GM12878 (cell line): Measurements from ENCODE around the gene HEXA. TPM values are rescaled to one million over a fixed set of nuclear protein-coding genes. Genes with fewer than 3 reads are reported as not detected.

Source experiments
- ATAC-seq: fragments of 200-7000 bp; cut with Tn5 transposase; 3 replicates; pipeline ENCODE4 v1.9.1; 2020; ENCODE audit warnings: mild to moderate bottlenecking, moderate library complexity
- BruUV-seq: library from RNA; stranded (reverse); fragments of 400-500 nt; replicated peaks from 2 replicates; lab custom pipeline; 2021; lab: Mats Ljungman, UMichigan
- CTCF ChIA-PET: fragments of 300-600 bp; sonication (Branson Sonifier 250); formaldehyde crosslinking; extraction: SDS; loops from one replicate; lab custom pipeline; 2021; ENCODE audit warnings: inconsistent platforms; lab: Yijun Ruan, JAX
- POLR2A ChIA-PET: fragments of 350-600 bp; formaldehyde crosslinking; extraction: SDS; loops from one replicate; lab custom pipeline; 2021; ENCODE audit warnings: inconsistent platforms; lab: Charles Lee
- RAD21 ChIA-PET: fragments of 300-600 bp; sonication (Branson Sonifier 250); formaldehyde crosslinking; loops from one replicate; lab custom pipeline; 2023; ENCODE audit warnings: antibody characterized with exemption; ENCODE audit not compliant: unreplicated experiment; lab: Charles Lee
- SMC1A ChIA-PET: fragments of 300-600 bp; sonication (Branson Sonifier 250); formaldehyde crosslinking; loops from one replicate; lab custom pipeline; 2023; ENCODE audit not compliant: unreplicated experiment, uncharacterized antibody; lab: Charles Lee
- DNase-seq: peaks from one replicate; pipeline ENCODE4 v3.0.0-alpha.2; 2011; ENCODE audit warnings: low read depth, low spot score
- FAIRE-seq: peaks from 3 replicates; lab custom pipeline; 2011; peaks lifted over from hg19 to GRCh38; lab: Jason Lieb, UNC
- H2AFZ ChIP-seq: 2 replicates; pipeline ENCODE4 v1.6.0; 2011; ENCODE audit warnings: low read depth, low read length, control low read depth; ENCODE audit not compliant: control insufficient read depth
- H3K27ac ChIP-seq: 2 replicates; pipeline ENCODE4 v1.5.1; 2011; ENCODE audit warnings: control low read depth; ENCODE audit not compliant: control insufficient read depth, insufficient read depth
- H3K27me3 ChIP-seq, 2 experiments: replicated peaks in 1 of 2; 2 replicates each; pipeline versions ENCODE4 v1.6.0 to v1.6.1; 2011; ENCODE audit warnings: low read length in 1 of 2; ENCODE audit not compliant: control insufficient read depth in 2 of 2, insufficient read depth in 2 of 2
- H3K36me3 ChIP-seq, 2 experiments: 2 replicates each; pipeline ENCODE4 v1.5.1; 2011; ENCODE audit warnings: low read length in 1 of 2; ENCODE audit not compliant: control insufficient read depth in 2 of 2, insufficient read depth in 2 of 2
- H3K4me1 ChIP-seq: 2 replicates; pipeline ENCODE4 v1.6.1; 2011; ENCODE audit warnings: mild to moderate bottlenecking, low read length, moderate library complexity, mixed read lengths; ENCODE audit not compliant: control insufficient read depth, insufficient read depth
- H3K4me2 ChIP-seq: 2 replicates; pipeline ENCODE4 v1.6.0; 2011; ENCODE audit warnings: control low read depth; ENCODE audit not compliant: control insufficient read depth, insufficient read depth
- H3K4me3 ChIP-seq: fragments of 200-600 bp; sonication (generic); 2 replicates; pipeline ENCODE4 v1.5.1; 2016
- H3K79me2 ChIP-seq: 2 replicates; pipeline ENCODE4 v1.6.0; 2011; ENCODE audit warnings: low read length; ENCODE audit not compliant: control insufficient read depth, insufficient read depth
- H3K9ac ChIP-seq: 2 replicates; pipeline ENCODE4 v1.8.0; 2011; ENCODE audit warnings: low read length, control low read depth, mixed read lengths; ENCODE audit not compliant: control insufficient read depth, insufficient read depth
- H3K9me3 ChIP-seq: replicated peaks from 3 replicates; pipeline ENCODE4 v1.5.1; 2011; ENCODE audit warnings: mild to moderate bottlenecking, low read length; ENCODE audit not compliant: control insufficient read depth, insufficient read depth
- H4K20me1 ChIP-seq: 2 replicates; pipeline ENCODE4 v1.6.0; 2011; ENCODE audit not compliant: control insufficient read depth, insufficient read depth
- BCL3 ChIP-seq: IDR thresholded peaks from 2 replicates; pipeline ENCODE4 v1.6.1; 2011; ENCODE audit warnings: borderline replicate concordance, low read depth, mild to moderate bottlenecking, moderate library complexity, low read length; ENCODE audit not compliant: insufficient read depth, poor library complexity, severe bottlenecking
- ETV6 ChIP-seq, 2 experiments: fragments of 450-650 bp in 1 of 2; IDR thresholded peaks in 1 of 2; conservative IDR thresholded peaks in 1 of 2; 2 replicates each; pipeline ENCODE4 v1.6.1; 2014; ENCODE audit warnings: antibody characterized with exemption in 1 of 2, borderline replicate concordance in 1 of 2, low read depth in 1 of 2, mild to moderate bottlenecking in 1 of 2, moderate library complexity in 1 of 2
- NRF1 ChIP-seq: conservative IDR thresholded peaks from 2 replicates; pipeline ENCODE4 v1.6.1; 2011; ENCODE audit warnings: mild to moderate bottlenecking, low read depth, low read length, improper control_type of control experiment
- RELB ChIP-seq: fragments of 450-650 bp; IDR thresholded peaks from 2 replicates; pipeline ENCODE4 v1.6.1; 2017; ENCODE audit warnings: low read depth, mild to moderate bottlenecking, moderate library complexity
- REST ChIP-seq: IDR thresholded peaks from 2 replicates; pipeline ENCODE4 v1.6.1; 2012; ENCODE audit warnings: mild to moderate bottlenecking, low read depth, low read length
- WRNIP1 ChIP-seq: IDR thresholded peaks from 2 replicates; pipeline ENCODE4 v1.6.1; 2011; ENCODE audit warnings: low read depth, low read length, improper control_type of control experiment, borderline replicate concordance
- WGBS: methylation state at CpG from one replicate; pipeline ENCODE4 v1.1.6; 2016; ENCODE audit warnings: low lambda C conversion rate; ENCODE audit not compliant: insufficient replicate concordance, insufficient coverage; ENCODE audit errors: missing lambda C conversion rate; 5-methylcytosine and 5-hydroxymethylcytosine counted together
- in situ Hi-C: fragments of 300-500 bp; cut with MboI; formaldehyde crosslinking; loops from 9 replicates; pipeline ENCODE4 v1.14.3; 2018; ENCODE audit warnings: mixed read lengths
- intact Hi-C: fragments of 100-400 bp; cut with micrococcal nuclease; formaldehyde crosslinking; loops from one replicate; pipeline ENCODE4 v1.14.2; 2022; ENCODE audit not compliant: unreplicated experiment
- polyA plus RNA-seq, 11 experiments: library from polyadenylated mRNA; depleted of rRNA in 4 of 11; unstranded in 6 of 11; stranded (reverse) in 5 of 11; fragments of >200 nt; fragmentation: Nextera tagmentation in 4 of 11; fragmentation: Illumina TruSeq in 1 of 11; extraction: Ambion mirVana in 4 of 11; extraction: Trizol in 1 of 11; gene quantifications; 1 replicate in 1 of 11; 2 replicates in 10 of 11; pipeline versions ENCODE4 v1.2.1 to v1.2.3, GENCODE V29; 2011 to 2016; ENCODE audit warnings: inconsistent platforms in 2 of 11, missing spikeins in 2 of 11, low read depth in 1 of 11
- total RNA-seq, 4 experiments: library from RNA; depleted of rRNA in 3 of 4; stranded (reverse); fragments of >200 nt in 3 of 4; fragmentation: Illumina TruSeq in 1 of 4; extraction: Trizol in 1 of 4; gene quantifications; 2 replicates each; pipeline versions ENCODE4 v1.2.1 to v1.2.3, GENCODE V29; 2013 to 2021

The HEXA gene
- total and polyA plus RNA-seq, 10 of the 15 experiments (the other 5 are each of a cell fraction or from before 2014, with no cell fraction given), result 24.5 to 151 (median 69.3) TPM

GRCh38 chr15:72345806-72346205 is 30.0 kb downstream of the HEXA start:
- no peak for FAIRE-seq

GRCh38 chr15:72345280-72345679 is 30.5 kb downstream of the HEXA start:
- no TSS peak for BruUV-seq
- Histone ChIP-seq H4K20me1 (no peaks in the 10 kb centered on the region), H2AFZ (no peak overlapping the region), H3K4me1 (no peaks in the 10 kb centered on the region), H3K27me3 (no peaks in the 10 kb centered on the region), H3K36me3 (peaks cover 16 to 22% of the 10 kb centered on the region in 2 experiments; a peak in 3 of 4 replicates), H3K4me3 (no peak overlapping the region), H3K79me2 (no peaks in the 10 kb centered on the region), H3K9ac (no peak overlapping the region), H3K4me2 (no peak overlapping the region), H3K9me3 (no peaks in the 10 kb centered on the region), H3K27ac (no peak overlapping the region)
- ChIA-PET CTCF (no interaction called here), RAD21 (no interaction called here), POLR2A (no interaction called here), SMC1A (no interaction called here)
- DNase-seq (no peak), ATAC-seq (no peak), FAIRE-seq (no peak)
- in situ Hi-C loops (no loop called here), intact Hi-C loops (no loop called here)
- WGBS, result 82% methylated on average over 7 of the region's 7 CpGs
- TF ChIP-seq ETV6 (conservative IDR thresholded peaks at IDR 0.05 in 1 of 2, IDR thresholded peaks at IDR 0.05 in 1 of 2; ENCODE audit: borderline replicate concordance in 1 of 2, low read depth in 1 of 2) (no peak), NRF1 (no peak), RELB (no peak), WRNIP1 (no peak), REST (no peak)

More at GRCh38 chr15:72345806-72346205, 30.0 kb downstream of the HEXA start:
- TF ChIP-seq BCL3, result no peak
- no peaks in the 10 kb centered on the region for H3K79me2 ChIP-seq
- ATAC-seq (no peak), DNase-seq (no peak)
- intact Hi-C loops (no loop called here), in situ Hi-C loops (no loop called here)
- H3K27me3 ChIP-seq, result no peaks in the 10 kb centered on the region
- ChIA-PET POLR2A (no interaction called here), CTCF (no interaction called here), SMC1A (no interaction called here), RAD21 (no interaction called here)
- no peak overlapping the region for H3K27ac ChIP-seq
- H3K36me3 ChIP-seq, result peaks cover 16 to 23% of the 10 kb centered on the region in 2 experiments; a peak in 3 of 4 replicates
- WGBS, result 100% methylated on average over 3 of the region's 3 CpGs
- no peak overlapping the region for H3K4me3 ChIP-seq
- no TSS peak for BruUV-seq
- H3K9ac ChIP-seq, result no peak overlapping the region
- no peaks in the 10 kb centered on the region for H4K20me1 ChIP-seq
- no peaks in the 10 kb centered on the region for H3K4me1 ChIP-seq
- H2AFZ ChIP-seq, result no peak overlapping the region
- H3K4me2 ChIP-seq, result no peak overlapping the region
- H3K9me3 ChIP-seq, result no peaks in the 10 kb centered on the region
